Mesenchymal stem cell (in vitro differentiated cells and primary cell): ENCODE results near the gene IL17RC.

Experiments
- DNase-seq: peaks from one replicate; pipeline ENCODE4 v3.0.0-alpha.2; 2013
- H2AFZ ChIP-seq: one replicate; pipeline ENCODE4 v1.6.1; 2013; ENCODE audit warnings: low read depth, mild to moderate bottlenecking, control low read depth, inconsistent platforms, low read length, moderate library complexity
- H2AK5ac ChIP-seq: 2 replicates; pipeline ENCODE4 v1.6.1; 2013; ENCODE audit warnings: low read length, moderate library complexity, mild to moderate bottlenecking, inconsistent platforms; ENCODE audit not compliant: severe bottlenecking
- H2BK120ac ChIP-seq: one replicate; pipeline ENCODE4 v1.6.1; 2013; ENCODE audit warnings: low read depth, mild to moderate bottlenecking, inconsistent platforms, low read length, moderate library complexity
- H2BK12ac ChIP-seq, 2 experiments: one replicate each; pipeline ENCODE4 v1.6.1; 2013; ENCODE audit warnings: inconsistent platforms in 2 of 2, low read length in 2 of 2, mild to moderate bottlenecking in 2 of 2, moderate library complexity in 2 of 2, control low read depth in 1 of 2
- H2BK15ac ChIP-seq: one replicate; pipeline ENCODE4 v1.6.1; 2013; ENCODE audit warnings: mild to moderate bottlenecking, low read depth, inconsistent platforms; ENCODE audit not compliant: poor library complexity, severe bottlenecking
- H2BK5ac ChIP-seq: 2 replicates; pipeline ENCODE4 v1.6.1; 2013; ENCODE audit warnings: low read depth, mild to moderate bottlenecking, low read length, control low read depth, inconsistent platforms; ENCODE audit not compliant: poor library complexity, severe bottlenecking
- H3K14ac ChIP-seq, 2 experiments: one replicate each; pipeline ENCODE4 v1.6.1; 2013; ENCODE audit warnings: inconsistent platforms in 2 of 2, low read length in 2 of 2, control low read depth in 1 of 2, mild to moderate bottlenecking in 1 of 2, moderate library complexity in 1 of 2
- H3K18ac ChIP-seq, 2 experiments: one replicate each; pipeline ENCODE4 v1.6.1; 2013; ENCODE audit warnings: inconsistent platforms in 2 of 2, low read length in 2 of 2, control low read depth in 1 of 2, low read depth in 1 of 2, mild to moderate bottlenecking in 1 of 2
- H3K23ac ChIP-seq, 2 experiments: one replicate each; pipeline ENCODE4 v1.6.1; 2013; ENCODE audit warnings: inconsistent platforms in 2 of 2, low read length in 2 of 2, mild to moderate bottlenecking in 2 of 2, moderate library complexity in 2 of 2, control low read depth in 1 of 2
- H3K27ac ChIP-seq: 2 replicates; pipeline ENCODE4 v1.5.1; 2013; ENCODE audit warnings: mild to moderate bottlenecking, moderate library complexity, low read length, control low read depth, inconsistent platforms; ENCODE audit not compliant: poor library complexity, severe bottlenecking
- H3K27me3 ChIP-seq, 2 experiments: 2 replicates each; pipeline versions ENCODE4 v1.6.1 to v1.7.0; 2013; ENCODE audit warnings: low read length in 2 of 2, mild to moderate bottlenecking in 2 of 2, moderate library complexity in 2 of 2, control low read depth in 1 of 2, inconsistent platforms in 1 of 2; ENCODE audit not compliant: control insufficient read depth in 1 of 2, insufficient read depth in 1 of 2
- H3K36me3 ChIP-seq, 2 experiments: 2 replicates each; pipeline versions ENCODE4 v1.6.1 to v1.7.0; 2013; ENCODE audit warnings: low read length in 2 of 2, control low read depth in 1 of 2, inconsistent platforms in 1 of 2, low read depth in 1 of 2, mild to moderate bottlenecking in 1 of 2; ENCODE audit not compliant: insufficient read depth in 2 of 2, control insufficient read depth in 1 of 2
- H3K4ac ChIP-seq, 2 experiments: one replicate each; pipeline ENCODE4 v1.6.1; 2013; ENCODE audit warnings: inconsistent platforms in 2 of 2, low read length in 2 of 2, mild to moderate bottlenecking in 2 of 2, moderate library complexity in 2 of 2, control low read depth in 1 of 2, low read depth in 1 of 2
- H3K4me1 ChIP-seq: 2 replicates; pipeline ENCODE4 v1.6.1; 2013; ENCODE audit warnings: low read depth, low read length, control low read depth; ENCODE audit not compliant: control insufficient read depth, insufficient read depth
- H3K4me2 ChIP-seq: 2 replicates; pipeline ENCODE4 v1.6.1; 2013; ENCODE audit warnings: low read length, mild to moderate bottlenecking, inconsistent platforms; ENCODE audit not compliant: poor library complexity, severe bottlenecking
- H3K4me3 ChIP-seq, 2 experiments: 2 replicates each; pipeline versions ENCODE4 v1.5.1 to v1.7.0; 2013; ENCODE audit warnings: low read length in 2 of 2, mild to moderate bottlenecking in 2 of 2, control low read depth in 1 of 2, low read depth in 1 of 2; ENCODE audit not compliant: insufficient read depth in 1 of 2
- H3K79me1 ChIP-seq: replicated peaks from 2 replicates; pipeline ENCODE4 v1.6.1; 2013; ENCODE audit warnings: mild to moderate bottlenecking, control low read depth, low read length, inconsistent platforms; ENCODE audit not compliant: poor library complexity, severe bottlenecking
- H3K9ac ChIP-seq: 2 replicates; pipeline ENCODE4 v1.7.0; 2013; ENCODE audit warnings: mild to moderate bottlenecking, low read length, moderate library complexity
- H3K9me3 ChIP-seq: 2 replicates; pipeline ENCODE4 v1.7.0; 2013; ENCODE audit warnings: mild to moderate bottlenecking, low read length; ENCODE audit not compliant: control insufficient read depth
- H4K8ac ChIP-seq: one replicate; pipeline ENCODE4 v1.6.1; 2013; ENCODE audit warnings: inconsistent platforms, mild to moderate bottlenecking, low read length, moderate library complexity
- H4K91ac ChIP-seq: one replicate; pipeline ENCODE4 v1.6.1; 2013; ENCODE audit warnings: mild to moderate bottlenecking, low read length, inconsistent platforms
- WGBS: methylation state at CpG from one replicate; pipeline ENCODE4 v1.1.7; 2013; ENCODE audit warnings: mixed read lengths; 5-methylcytosine and 5-hydroxymethylcytosine counted together

Gene IL17RC

GRCh38 chr3:9969632-9970019 lies 52.7 kb downstream of the IL17RC start:
- no peaks in the 10 kb centered on the region for H3K4me1 ChIP-seq
- no peak for DNase-seq
- no peaks in the 10 kb centered on the region for H3K9me3 ChIP-seq
- H3K4me2 ChIP-seq: no peak overlapping the region
- peaks cover 26 to 81% of the 10 kb centered on the region in 2 experiments for H3K36me3 ChIP-seq
- H3K14ac ChIP-seq: no peak overlapping the region
- peaks cover 11% of the 10 kb centered on the region for H3K79me1 ChIP-seq
- H2BK120ac ChIP-seq: no peak overlapping the region
- H4K91ac ChIP-seq: no peak overlapping the region
- no peak overlapping the region for H2BK12ac ChIP-seq
- peak overlapping the region; percentile 70 for H3K9ac ChIP-seq
- peak overlapping the region in 1 of 2 experiments; percentile 18 for H3K4me3 ChIP-seq
- H2BK15ac ChIP-seq: no peak overlapping the region
- H3K27ac ChIP-seq: no peak overlapping the region
- no peak overlapping the region for H3K18ac ChIP-seq
- 94% methylated on average over 4 of the region's 4 CpGs for WGBS
- H2BK5ac ChIP-seq: no peak overlapping the region
- no peak overlapping the region for H4K8ac ChIP-seq
- no peak overlapping the region for H2AK5ac ChIP-seq
- H3K23ac ChIP-seq: no peak overlapping the region
- H2AFZ ChIP-seq: no peak overlapping the region
- H3K4ac ChIP-seq: no peak overlapping the region
- no peaks in the 10 kb centered on the region for H3K27me3 ChIP-seq

- H3K23ac ChIP-seq: no peak overlapping the region
- H3K9ac ChIP-seq: peak overlapping the region; percentile 70
- H3K4ac ChIP-seq: no peak overlapping the region
- no peak overlapping the region for H2AFZ ChIP-seq
- H4K91ac ChIP-seq: no peak overlapping the region
- no peak overlapping the region for H2AK5ac ChIP-seq
- H3K27me3 ChIP-seq: no peaks in the 10 kb centered on the region
- no peaks in the 10 kb centered on the region for H3K9me3 ChIP-seq
- peaks cover 26 to 79% of the 10 kb centered on the region in 2 experiments for H3K36me3 ChIP-seq
- peak overlapping the region in 1 of 2 experiments; percentile 18 for H3K4me3 ChIP-seq
- no peak overlapping the region for H2BK15ac ChIP-seq
- H3K14ac ChIP-seq: no peak overlapping the region
- H2BK120ac ChIP-seq: no peak overlapping the region
- no peak overlapping the region for H2BK5ac ChIP-seq
- H3K18ac ChIP-seq: no peak overlapping the region
- H3K4me2 ChIP-seq: no peak overlapping the region
- H4K8ac ChIP-seq: no peak overlapping the region
- H3K79me1 ChIP-seq: peaks cover 13% of the 10 kb centered on the region
- H3K27ac ChIP-seq: peak overlapping the region; percentile 21
- H3K4me1 ChIP-seq: no peaks in the 10 kb centered on the region
- 90% methylated on average over 2 of the region's 3 CpGs for WGBS
- peak; percentile 54 for DNase-seq
- H2BK12ac ChIP-seq: no peak overlapping the region
Measured at GRCh38 chr3:9970020-9970652, 53.2 kb downstream of the IL17RC start.

- Histone ChIP-seq H2BK15ac (no peak overlapping the region), H2AFZ (no peak overlapping the region), H4K91ac (no peak overlapping the region), H2AK5ac (peak overlapping the region; percentile 89), H3K4me3 (peak overlapping the region in 1 of 2 experiments; percentile 59), H3K23ac (no peak overlapping the region), H3K9ac (peak overlapping the region; percentile 88), H3K4me1 (peaks cover 3% of the 10 kb centered on the region), H3K14ac (no peak overlapping the region), H3K18ac (peak overlapping the region; percentile 45 to 81), H2BK12ac (no peak overlapping the region), H3K27me3 (no peaks in the 10 kb centered on the region), H3K9me3 (no peaks in the 10 kb centered on the region), H3K36me3 (peaks cover 18 to 59% of the 10 kb centered on the region in 2 experiments), H3K4ac (peak overlapping the region in 1 of 2 experiments; percentile 88), H2BK5ac (no peak overlapping the region), H4K8ac (no peak overlapping the region), H3K27ac (peak overlapping the region; percentile 78), H3K4me2 (no peak overlapping the region), H3K79me1 (peaks cover 17% of the 10 kb centered on the region), H2BK120ac (no peak overlapping the region)
- 0% methylated on average over 3 of the region's 7 CpGs for WGBS
- peak; percentile 98 for DNase-seq
Measured at GRCh38 chr3:9976721-9977709, 60.1 kb downstream of the IL17RC start.

DNA sequence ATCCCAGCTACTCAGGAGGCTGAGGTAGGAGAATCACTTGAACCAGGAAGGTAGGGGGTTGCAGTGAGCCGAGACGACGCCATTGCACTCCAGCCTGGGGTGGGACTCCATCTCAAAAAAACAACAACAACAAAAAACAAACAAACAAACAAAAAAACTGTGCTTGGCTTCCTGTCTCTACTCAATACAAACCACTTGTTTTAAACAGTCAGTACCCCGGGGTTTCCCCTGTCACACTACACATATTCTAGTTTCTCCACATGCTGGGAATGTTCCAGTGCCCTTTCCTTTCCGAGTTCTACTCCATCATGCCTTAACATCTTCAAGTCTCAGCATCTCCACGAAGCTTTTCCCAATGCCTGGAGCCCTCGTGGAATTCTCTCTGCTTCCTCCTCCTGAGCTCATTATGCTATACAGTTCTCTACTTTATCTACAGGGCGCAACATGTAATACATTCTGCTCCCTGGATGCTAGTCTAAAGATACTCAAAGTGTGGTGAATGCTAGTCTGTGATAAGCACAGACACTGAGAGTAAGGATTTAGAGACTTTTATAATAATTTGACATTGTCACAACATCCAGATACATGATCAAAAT lies 61.9 kb downstream of the IL17RC start:
- Histone ChIP-seq H3K4me3 (no peak overlapping the region), H3K79me1 (peaks cover 17% of the 10 kb centered on the region), H3K9me3 (no peaks in the 10 kb centered on the region), H3K27ac (no peak overlapping the region), H2AFZ (no peak overlapping the region), H4K91ac (no peak overlapping the region), H4K8ac (no peak overlapping the region), H2BK120ac (no peak overlapping the region), H2BK15ac (no peak overlapping the region), H3K27me3 (no peaks in the 10 kb centered on the region), H3K23ac (no peak overlapping the region), H2BK5ac (no peak overlapping the region), H2AK5ac (no peak overlapping the region), H3K18ac (no peak overlapping the region), H3K36me3 (peaks cover 9 to 51% of the 10 kb centered on the region in 2 experiments), H3K4me1 (peaks cover 3% of the 10 kb centered on the region), H2BK12ac (peak overlapping the region in 1 of 2 experiments; percentile 42), H3K4ac (no peak overlapping the region), H3K9ac (peak overlapping the region; percentile 88), H3K14ac (no peak overlapping the region), H3K4me2 (no peak overlapping the region)
- no peak for DNase-seq
- WGBS: 98% methylated on average over 7 of the region's 8 CpGs
